Measurements from ENCODE around the gene YBEY.

Gene YBEY

DNA sequence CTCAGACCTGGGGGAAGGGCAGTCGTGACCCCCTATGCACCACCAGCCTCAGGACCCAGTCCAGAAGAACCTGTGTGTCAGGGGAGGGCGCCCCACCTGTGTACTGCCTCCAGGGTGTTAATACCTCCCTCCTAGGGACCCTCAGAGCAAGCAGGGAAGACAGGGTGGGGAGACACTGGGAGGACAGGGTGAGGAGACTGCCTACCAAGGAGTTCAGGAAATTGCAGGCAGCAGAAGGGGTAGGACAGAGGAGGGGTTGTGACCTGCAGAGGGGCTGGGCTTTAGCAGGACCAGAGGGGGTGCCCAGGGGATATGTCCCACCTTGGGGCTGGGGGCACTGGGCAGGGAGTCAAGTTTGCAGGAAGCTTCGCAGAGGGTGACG, 32.3 kb downstream of the YBEY start:
- Histone ChIP-seq H3K4me3 (ENCODE audit: low read length) (no peak overlapping the region), H3K27ac (ENCODE audit: low read length) (no peak overlapping the region), H3K4me1 (ENCODE audit: control insufficient read depth, insufficient read depth, low read length) (peaks cover 11% of the 10 kb centered on the region), H3K9me3 (ENCODE audit: control insufficient read depth, insufficient read depth, low read length) (no peaks in the 10 kb centered on the region), H3K27me3 (ENCODE audit: control insufficient read depth, insufficient read depth, low read length) (no peaks in the 10 kb centered on the region), H3K36me3 (ENCODE audit: control insufficient read depth, insufficient read depth, low read length) (peaks cover 2% of the 10 kb centered on the region; the same call in 1 of the 2 replicates)
- DNase-seq (ENCODE audit: low read depth, low spot score) = no peak
- no CpG with 5 or more reads among the region's 4 CpGs for WGBS (ENCODE audit: insufficient coverage, insufficient read length)

DNA sequence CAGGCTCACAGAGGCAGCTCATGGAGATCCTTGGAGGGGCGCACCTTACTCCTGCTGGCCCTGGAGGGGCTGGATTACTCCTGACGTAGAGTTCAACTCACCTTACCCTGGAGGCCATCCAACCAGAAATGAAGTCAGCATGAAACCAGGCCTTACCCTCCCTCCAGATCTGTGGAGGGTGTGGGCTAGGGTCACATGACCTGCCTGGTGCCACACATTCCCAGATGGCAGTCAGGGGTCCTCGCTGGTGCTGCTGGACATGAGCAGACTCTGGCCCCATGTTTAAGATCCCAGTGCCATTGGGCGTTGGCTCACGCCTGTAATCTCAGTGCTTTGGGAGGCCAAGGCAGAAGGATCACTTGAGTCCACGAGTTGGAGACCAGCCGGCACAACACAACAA, 33.0 kb downstream of the YBEY start:
- no peak overlapping the region for H3K27ac ChIP-seq (ENCODE audit: low read length)

DNA sequence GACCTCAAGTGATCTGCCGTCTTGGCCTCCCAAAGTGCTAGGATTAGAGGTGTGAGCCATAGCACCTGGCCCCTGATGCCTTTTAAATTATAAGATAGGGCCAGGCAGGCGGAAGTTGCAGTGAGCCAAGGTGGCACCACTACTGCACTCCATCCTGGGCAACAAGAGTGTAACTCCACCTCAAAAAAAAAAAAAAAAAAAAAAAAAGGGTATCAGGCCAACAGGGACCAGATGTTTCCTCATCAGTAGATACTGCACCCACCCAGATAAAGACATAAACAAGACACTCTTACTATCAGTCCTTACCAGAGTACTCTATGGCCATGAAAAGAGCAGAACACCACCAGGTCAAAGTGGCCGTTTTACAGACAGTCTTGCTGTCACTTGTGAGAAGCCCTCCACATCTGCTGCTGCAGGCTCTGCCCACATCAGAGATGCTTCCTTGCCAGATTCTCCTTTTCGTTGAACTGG, 34.2 kb downstream of the YBEY start:
- Histone ChIP-seq H3K27me3 (ENCODE audit: control insufficient read depth, insufficient read depth, low read length) (no peaks in the 10 kb centered on the region), H3K4me3 (ENCODE audit: low read length) (no peak overlapping the region), H3K27ac (ENCODE audit: low read length) (no peak overlapping the region), H3K4me1 (ENCODE audit: control insufficient read depth, insufficient read depth, low read length) (peaks cover 11% of the 10 kb centered on the region), H3K36me3 (ENCODE audit: control insufficient read depth, insufficient read depth, low read length) (no peaks in the 10 kb centered on the region), H3K9me3 (ENCODE audit: control insufficient read depth, insufficient read depth, low read length) (no peaks in the 10 kb centered on the region)
- DNase-seq (ENCODE audit: low read depth, low spot score) = no peak
- WGBS (ENCODE audit: insufficient coverage, insufficient read length) = no CpG with 5 or more reads among the region's 4 CpGs

More for the DNA sequence above, 33.0 kb downstream of the YBEY start:
- Histone ChIP-seq H3K27me3 (ENCODE audit: control insufficient read depth, insufficient read depth, low read length) (no peaks in the 10 kb centered on the region), H3K4me1 (ENCODE audit: control insufficient read depth, insufficient read depth, low read length) (peaks cover 11% of the 10 kb centered on the region), H3K9me3 (ENCODE audit: control insufficient read depth, insufficient read depth, low read length) (no peaks in the 10 kb centered on the region), H3K36me3 (ENCODE audit: control insufficient read depth, insufficient read depth, low read length) (peaks cover 2% of the 10 kb centered on the region; the same call in 1 of the 2 replicates), H3K4me3 (ENCODE audit: low read length) (no peak overlapping the region)
- no peak for DNase-seq (ENCODE audit: low read depth, low spot score)
- no CpG with 5 or more reads among the region's 7 CpGs for WGBS (ENCODE audit: insufficient coverage, insufficient read length)

DNA sequence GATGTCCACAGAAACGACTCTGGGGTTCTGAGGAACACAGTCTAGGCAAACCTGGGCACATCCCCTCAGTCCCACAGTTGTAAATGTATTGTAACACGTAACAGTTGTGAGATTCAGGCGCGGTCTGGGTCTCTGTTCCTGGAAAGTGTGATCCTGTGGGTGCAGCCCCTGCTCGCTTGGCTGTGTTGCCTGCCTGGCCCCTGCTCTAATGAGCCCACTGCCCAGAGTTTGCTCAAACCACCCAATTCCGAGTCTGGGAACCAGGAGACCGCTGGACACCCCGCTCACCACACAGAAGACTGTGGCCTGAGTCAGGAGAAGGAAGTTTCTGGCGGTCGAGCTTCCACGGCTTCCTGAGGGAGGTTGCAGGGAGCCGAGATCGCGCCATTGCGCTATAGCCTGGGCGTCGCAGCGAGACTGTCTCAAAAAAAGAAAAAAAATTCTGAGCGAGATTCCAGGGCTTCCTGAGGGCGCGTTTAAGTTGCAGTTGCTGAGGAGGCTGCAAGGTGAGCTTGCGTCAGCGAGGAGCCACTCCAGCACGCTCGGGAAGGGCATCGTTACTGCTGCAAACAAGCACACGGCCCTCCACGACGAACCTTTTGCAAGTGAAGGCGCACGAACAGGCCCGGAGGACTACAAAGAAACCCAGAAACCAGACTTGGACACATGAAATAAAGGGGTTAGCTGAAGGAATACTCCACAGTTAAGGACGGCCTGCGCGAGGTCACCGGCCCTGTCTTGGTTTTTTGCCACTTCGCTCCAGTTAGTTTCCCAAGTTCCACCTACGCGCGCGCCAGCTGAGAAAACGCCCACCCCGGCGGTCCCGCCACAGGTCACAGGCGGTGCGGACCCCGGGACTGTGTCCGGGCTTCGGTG, 36.4 kb downstream of the YBEY start:
- no peak for DNase-seq (ENCODE audit: low read depth, low spot score)
- Histone ChIP-seq H3K4me1 (ENCODE audit: control insufficient read depth, insufficient read depth, low read length) (peaks cover 12% of the 10 kb centered on the region), H3K27ac (ENCODE audit: low read length) (no peak overlapping the region), H3K27me3 (ENCODE audit: control insufficient read depth, insufficient read depth, low read length) (no peaks in the 10 kb centered on the region), H3K36me3 (ENCODE audit: control insufficient read depth, insufficient read depth, low read length) (no peaks in the 10 kb centered on the region), H3K9me3 (ENCODE audit: control insufficient read depth, insufficient read depth, low read length) (no peaks in the 10 kb centered on the region), H3K4me3 (ENCODE audit: low read length) (peak overlapping the region; percentile 47)
- WGBS (ENCODE audit: insufficient coverage, insufficient read length) = no CpG with 5 or more reads among the region's 50 CpGs

DNA sequence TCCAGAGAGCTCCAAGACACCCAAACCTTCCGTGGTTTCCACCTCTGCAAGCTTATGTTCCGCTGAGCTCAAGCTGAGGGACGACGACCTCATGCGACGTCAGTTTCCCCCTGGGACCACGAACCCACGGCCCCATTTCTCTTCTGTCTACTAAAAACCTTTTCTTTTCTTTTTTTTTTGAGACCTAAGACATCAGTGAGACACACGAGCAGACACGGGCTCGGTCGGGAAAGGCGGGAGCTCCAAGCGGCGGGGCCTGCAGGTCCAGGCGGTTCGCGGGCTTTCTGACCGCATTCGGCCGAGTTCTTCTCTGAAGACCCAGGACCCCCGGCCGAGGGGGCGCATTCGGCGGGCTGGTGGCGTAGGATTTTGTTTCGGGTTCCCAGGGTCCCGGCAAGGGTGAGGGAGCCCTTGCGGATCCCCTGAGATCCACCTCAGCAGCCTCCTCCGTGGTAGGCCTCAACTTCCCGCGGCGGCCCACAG, 37.1 kb downstream of the YBEY start:
- Histone ChIP-seq H3K9me3 (ENCODE audit: control insufficient read depth, insufficient read depth, low read length) (no peaks in the 10 kb centered on the region), H3K36me3 (ENCODE audit: control insufficient read depth, insufficient read depth, low read length) (no peaks in the 10 kb centered on the region), H3K4me3 (ENCODE audit: low read length) (peak overlapping the region; percentile 47), H3K4me1 (ENCODE audit: control insufficient read depth, insufficient read depth, low read length) (peaks cover 9% of the 10 kb centered on the region), H3K27ac (ENCODE audit: low read length) (no peak overlapping the region), H3K27me3 (ENCODE audit: control insufficient read depth, insufficient read depth, low read length) (no peaks in the 10 kb centered on the region)
- no CpG with 5 or more reads among the region's 34 CpGs for WGBS (ENCODE audit: insufficient coverage, insufficient read length)
- no peak for DNase-seq (ENCODE audit: low read depth, low spot score)

DNA sequence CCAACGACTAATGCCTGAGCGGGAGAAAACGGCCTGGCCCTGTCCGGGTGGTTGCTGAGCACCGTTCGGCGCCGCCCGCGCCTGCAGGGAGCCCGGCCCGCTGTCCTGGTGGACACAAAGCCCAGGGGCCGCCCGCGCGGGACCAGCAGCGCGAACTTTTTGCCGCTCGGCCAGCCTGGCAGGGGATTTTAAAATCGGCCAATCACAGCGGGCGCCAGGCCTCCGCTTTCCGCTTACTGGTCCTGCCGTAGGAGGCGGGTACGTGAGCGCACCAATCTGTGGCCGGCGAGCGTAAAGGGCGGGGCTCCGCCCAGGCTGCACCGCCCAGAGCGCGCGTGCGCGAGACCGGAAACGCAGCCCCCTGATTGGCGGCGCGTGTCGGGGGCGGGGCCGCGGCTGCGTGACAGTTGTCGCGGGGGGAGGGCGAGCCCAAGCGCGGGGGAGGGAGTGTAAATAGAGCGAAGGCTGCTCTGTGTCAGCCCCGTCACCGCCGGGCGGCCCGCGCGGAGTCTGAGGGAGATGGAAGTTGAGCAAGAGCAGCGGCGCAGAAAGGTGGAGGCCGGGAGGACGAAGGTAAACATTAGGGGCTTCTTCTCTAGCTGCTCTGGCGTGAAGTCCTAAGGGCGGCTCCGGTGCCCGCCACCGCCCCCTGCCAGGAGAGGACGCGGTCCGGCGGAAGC, 37.7 kb downstream of the YBEY start, which contains the start of the genes C21orf58 and PCNT:
C21orf58 (minus strand) TSS at position 161 of the 680 bp plus-strand sequence. CDS start 1,132 bp downstream, outside the sequence.
PCNT (plus strand) TSS at position 447 of the 680 bp plus-strand sequence; CDS start at position 520, 73 bp downstream.
- Histone ChIP-seq H3K36me3 (ENCODE audit: control insufficient read depth, insufficient read depth, low read length) (no peaks in the 10 kb centered on the region), H3K27me3 (ENCODE audit: control insufficient read depth, insufficient read depth, low read length) (no peaks in the 10 kb centered on the region), H3K4me3 (ENCODE audit: low read length) (peak within 1 kb of the TSS; percentile 95), H3K27ac (ENCODE audit: low read length) (no peak within 1 kb of the TSS), H3K9me3 (ENCODE audit: control insufficient read depth, insufficient read depth, low read length) (no peaks in the 10 kb centered on the region), H3K4me1 (ENCODE audit: control insufficient read depth, insufficient read depth, low read length) (peaks cover 4% of the 10 kb centered on the region)
- WGBS (ENCODE audit: insufficient coverage, insufficient read length) = no CpG with 5 or more reads among the region's 76 CpGs
- DNase-seq (ENCODE audit: low read depth, low spot score) = peak; percentile 94

DNA sequence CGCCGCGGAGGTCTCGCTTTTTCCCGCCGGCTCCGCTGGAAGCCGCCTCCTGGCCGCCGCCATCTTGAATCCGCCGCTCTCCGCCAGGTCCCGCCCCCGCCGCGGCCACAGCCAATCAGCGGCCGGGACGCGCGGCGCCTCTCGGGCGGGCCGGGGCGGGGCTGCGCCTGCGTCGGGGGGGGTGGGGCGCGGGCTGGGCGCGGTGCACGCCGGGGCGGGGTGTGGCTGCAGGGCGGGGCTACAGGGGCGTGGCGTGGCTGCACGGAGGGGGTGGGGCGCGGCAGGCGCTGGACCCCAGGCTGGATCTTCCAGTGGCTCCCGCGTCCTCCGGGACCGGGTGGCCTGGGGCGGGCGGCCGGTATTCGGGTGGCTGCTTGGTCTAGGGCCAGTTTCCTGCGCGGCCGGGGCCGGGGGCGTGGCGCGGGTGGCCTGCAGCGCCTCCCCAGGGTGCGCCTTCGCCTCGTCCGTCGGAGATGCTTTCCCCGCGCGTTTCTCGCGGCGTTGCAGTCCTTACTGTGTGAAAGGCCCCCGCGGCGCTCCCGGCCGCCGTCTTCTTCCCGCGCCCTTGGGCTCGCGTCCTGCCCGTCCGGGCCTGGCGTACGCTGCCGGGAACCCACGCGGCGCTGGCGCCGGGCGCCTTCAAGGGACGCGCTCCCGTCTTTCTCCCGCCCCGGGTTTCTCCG, 38.4 kb downstream of the YBEY start:
- Histone ChIP-seq H3K27me3 (ENCODE audit: control insufficient read depth, insufficient read depth, low read length) (no peaks in the 10 kb centered on the region), H3K4me3 (ENCODE audit: low read length) (peak overlapping the region; percentile 95), H3K27ac (ENCODE audit: low read length) (no peak overlapping the region), H3K36me3 (ENCODE audit: control insufficient read depth, insufficient read depth, low read length) (no peaks in the 10 kb centered on the region), H3K9me3 (ENCODE audit: control insufficient read depth, insufficient read depth, low read length) (no peaks in the 10 kb centered on the region), H3K4me1 (ENCODE audit: control insufficient read depth, insufficient read depth, low read length) (peaks cover 3% of the 10 kb centered on the region; the same call in 1 of the 2 replicates)
- no CpG with 5 or more reads among the region's 98 CpGs for WGBS (ENCODE audit: insufficient coverage, insufficient read length)
- DNase-seq (ENCODE audit: low read depth, low spot score) = no peak

DNA sequence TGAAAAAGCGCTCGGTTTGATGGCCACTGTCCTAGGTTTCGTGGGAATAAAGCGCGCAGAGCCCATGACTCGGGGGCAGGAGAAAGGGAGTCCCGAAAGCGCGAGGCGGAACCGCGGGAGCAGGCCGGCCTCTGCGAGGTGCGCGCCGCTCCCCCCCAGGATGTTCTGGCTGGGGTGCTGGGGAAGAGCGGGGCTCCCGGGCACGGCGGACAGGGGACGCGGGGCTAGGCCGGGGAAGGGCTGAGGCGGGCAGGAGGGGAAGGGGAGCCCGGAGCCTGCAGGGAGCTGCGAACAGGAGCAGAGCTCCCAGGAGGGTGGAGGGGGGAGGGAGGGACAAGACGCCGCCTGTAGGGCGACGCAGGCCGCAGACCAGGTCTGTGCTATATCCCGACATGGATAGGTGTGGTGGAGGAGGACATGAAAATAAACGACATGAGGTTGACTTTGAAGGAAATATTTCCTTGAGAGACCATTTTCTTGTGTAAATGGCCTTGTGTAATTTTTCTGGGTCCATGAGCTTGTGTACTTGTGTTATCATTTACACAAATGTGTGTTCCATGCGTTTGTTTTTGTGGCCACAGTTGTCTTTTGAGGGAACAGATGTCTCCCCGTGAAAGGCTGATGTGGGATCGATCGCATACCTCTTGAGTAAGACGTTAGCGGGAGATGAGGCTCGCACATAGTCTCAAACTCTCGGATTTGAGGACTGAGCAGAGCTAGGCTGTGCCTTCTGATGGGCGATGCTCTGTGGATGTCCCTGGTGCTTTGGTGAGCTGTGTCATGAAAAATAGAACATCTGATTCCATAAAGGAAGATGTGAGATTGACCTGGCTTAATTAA, 39.2 kb downstream of the YBEY start:
- no peaks in the 10 kb centered on the region for H3K27me3 ChIP-seq (ENCODE audit: control insufficient read depth, insufficient read depth, low read length)
- no CpG with 5 or more reads among the region's 43 CpGs for WGBS (ENCODE audit: insufficient coverage, insufficient read length)
- peak overlapping the region; percentile 92 for H3K4me3 ChIP-seq (ENCODE audit: low read length)
- H3K27ac ChIP-seq (ENCODE audit: low read length) = no peak overlapping the region
- H3K9me3 ChIP-seq (ENCODE audit: control insufficient read depth, insufficient read depth, low read length) = no peaks in the 10 kb centered on the region
- H3K36me3 ChIP-seq (ENCODE audit: control insufficient read depth, insufficient read depth, low read length) = peaks cover 5% of the 10 kb centered on the region; the same call in 1 of the 2 replicates
- peaks cover 3% of the 10 kb centered on the region; the same call in 1 of the 2 replicates for H3K4me1 ChIP-seq (ENCODE audit: control insufficient read depth, insufficient read depth, low read length)
- no peak for DNase-seq (ENCODE audit: low read depth, low spot score)

DNA sequence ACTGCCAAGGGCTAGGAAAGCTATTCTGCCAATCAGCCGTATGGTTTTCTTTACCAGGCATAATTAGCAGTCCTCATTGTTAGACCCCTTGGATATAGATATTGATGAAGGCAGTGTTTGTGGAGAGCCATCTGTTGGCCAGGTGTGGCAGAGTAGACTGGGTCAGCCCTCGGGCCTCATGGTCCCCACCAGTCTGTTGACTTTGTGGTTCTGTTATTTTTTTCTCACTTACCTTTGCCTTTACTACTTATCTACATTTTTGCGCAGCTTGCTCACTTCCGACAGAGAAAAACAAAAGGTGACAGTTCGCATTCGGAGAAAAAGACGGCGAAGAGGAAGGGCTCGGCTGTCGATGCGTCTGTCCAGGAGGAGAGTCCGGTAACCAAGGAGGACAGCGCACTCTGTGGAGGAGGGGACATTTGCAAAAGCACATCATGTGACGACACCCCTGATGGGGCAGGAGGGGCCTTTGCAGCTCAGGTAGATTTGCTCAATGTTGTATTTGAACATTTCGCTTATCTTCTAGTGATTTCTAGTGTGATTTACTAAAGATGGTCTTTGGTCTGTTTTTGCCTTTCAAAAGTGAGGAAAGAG, 40.1 kb downstream of the YBEY start:
- no peak for DNase-seq (ENCODE audit: low read depth, low spot score)
- Histone ChIP-seq H3K36me3 (ENCODE audit: control insufficient read depth, insufficient read depth, low read length) (peaks cover 5% of the 10 kb centered on the region; the same call in 1 of the 2 replicates), H3K4me1 (ENCODE audit: control insufficient read depth, insufficient read depth, low read length) (peaks cover 3% of the 10 kb centered on the region; the same call in 1 of the 2 replicates), H3K27me3 (ENCODE audit: control insufficient read depth, insufficient read depth, low read length) (no peaks in the 10 kb centered on the region), H3K4me3 (ENCODE audit: low read length) (no peak overlapping the region), H3K9me3 (ENCODE audit: control insufficient read depth, insufficient read depth, low read length) (no peaks in the 10 kb centered on the region), H3K27ac (ENCODE audit: low read length) (no peak overlapping the region)
- no CpG with 5 or more reads among the region's 15 CpGs for WGBS (ENCODE audit: insufficient coverage, insufficient read length)

Data from iPS DF 6.9 (cell line).